IMR-90 (cell line): Measurements from ENCODE around the gene HYOU1. TPM values are rescaled to one million over a fixed set of nuclear protein-coding genes. Genes with fewer than 3 reads are reported as not detected.
"Not testable (repeated sequence)": the region's sequence is repeated elsewhere in the genome, so short reads cannot be mapped to it uniquely, and the experiment has no call there.

Experiments
- ATAC-seq: fragments of 200-7000 bp; cut with Tn5 transposase; 2 replicates; pipeline ENCODE4 v1.9.1; 2020; ENCODE audit warnings: low read depth, mild to moderate bottlenecking, moderate library complexity
- BruUV-seq: library from RNA; stranded (reverse); fragments of 400-500 nt; replicated peaks from 2 replicates; lab custom pipeline; 2021; lab: Mats Ljungman, UMichigan
- CTCF ChIA-PET: fragments of 300-600 bp; formaldehyde crosslinking; extraction: SDS; loops from one replicate; lab custom pipeline; 2021; ENCODE audit warnings: antibody characterized with exemption; lab: Yijun Ruan, JAX
- POLR2A ChIA-PET: fragments of 300-600 bp; sonication (Branson Sonifier 250); formaldehyde crosslinking; loops from one replicate; lab custom pipeline; 2022; ENCODE audit warnings: antibody characterized with exemption; ENCODE audit not compliant: unreplicated experiment; lab: Charles Lee
- DNase-seq: peaks from one replicate; pipeline ENCODE4 v3.0.0; 2013
- H2AFZ ChIP-seq: replicated peaks from 2 replicates; pipeline ENCODE3; 2013; ENCODE audit warnings: low read length, mild to moderate bottlenecking; ENCODE audit not compliant: poor library complexity
- H2AK5ac ChIP-seq: 2 replicates; pipeline ENCODE4 v1.6.1; 2013; ENCODE audit warnings: low read depth, low read length, inconsistent platforms
- H2AK9ac ChIP-seq: replicated peaks from 2 replicates; pipeline ENCODE3; 2013; ENCODE audit warnings: mild to moderate bottlenecking, low read depth, low read length, moderate library complexity; ENCODE audit not compliant: poor library complexity
- H2BK120ac ChIP-seq: 2 replicates; pipeline ENCODE4 v1.6.1; 2013; ENCODE audit warnings: low read depth, low read length, inconsistent platforms
- H2BK15ac ChIP-seq: 3 replicates; pipeline ENCODE4 v1.6.1; 2013; ENCODE audit warnings: low read depth, low read length, inconsistent platforms
- H2BK20ac ChIP-seq: 2 replicates; pipeline ENCODE4 v1.6.1; 2013; ENCODE audit warnings: low read depth, mild to moderate bottlenecking, inconsistent platforms, low read length, moderate library complexity
- H2BK5ac ChIP-seq: 2 replicates; pipeline ENCODE4 v1.6.1; 2013; ENCODE audit warnings: mild to moderate bottlenecking, low read depth, low read length, inconsistent platforms; ENCODE audit not compliant: poor library complexity, severe bottlenecking
- H3K14ac ChIP-seq: replicated peaks from 2 replicates; pipeline ENCODE4 v1.6.1; 2013; ENCODE audit warnings: low read depth, low read length, inconsistent platforms
- H3K18ac ChIP-seq: 2 replicates; pipeline ENCODE4 v1.6.1; 2013; ENCODE audit warnings: low read depth, low read length, control low read depth
- H3K23ac ChIP-seq: 2 replicates; pipeline ENCODE4 v1.6.1; 2013; ENCODE audit warnings: low read depth, low read length, inconsistent platforms
- H3K27ac ChIP-seq: 2 replicates; pipeline ENCODE4 v1.5.1; 2013; ENCODE audit warnings: mild to moderate bottlenecking, control low read depth, low read length; ENCODE audit not compliant: insufficient read depth
- H3K27me3 ChIP-seq: 2 replicates; pipeline ENCODE4 v1.6.1; 2013; ENCODE audit warnings: low read length; ENCODE audit not compliant: control insufficient read depth, insufficient read depth
- H3K36me3 ChIP-seq: 2 replicates; pipeline ENCODE4 v1.6.1; 2013; ENCODE audit warnings: low read length, mixed read lengths; ENCODE audit not compliant: control insufficient read depth, insufficient read depth
- H3K4ac ChIP-seq: 2 replicates; pipeline ENCODE4 v1.6.1; 2013; ENCODE audit warnings: low read depth, low read length, inconsistent platforms
- H3K4me1 ChIP-seq: 2 replicates; pipeline ENCODE4 v1.6.1; 2013; ENCODE audit warnings: low read length, mixed read lengths; ENCODE audit not compliant: control insufficient read depth, insufficient read depth
- H3K4me2 ChIP-seq: 2 replicates; pipeline ENCODE4 v1.6.1; 2013; ENCODE audit warnings: low read depth, mild to moderate bottlenecking, control low read depth, low read length, moderate library complexity
- H3K4me3 ChIP-seq: 2 replicates; pipeline ENCODE4 v1.5.1; 2013; ENCODE audit warnings: low read depth, mild to moderate bottlenecking, control low read depth, low read length, moderate library complexity; ENCODE audit not compliant: insufficient read depth
- H3K56ac ChIP-seq: 2 replicates; pipeline ENCODE4 v1.6.1; 2013; ENCODE audit warnings: low read length, inconsistent platforms; ENCODE audit not compliant: insufficient read depth; ENCODE audit errors: extremely low read depth
- H3K79me1 ChIP-seq, 2 experiments: 2 replicates each; pipeline ENCODE4 v1.6.1; 2013; ENCODE audit warnings: low read length in 2 of 2, inconsistent platforms in 1 of 2, low read depth in 1 of 2
- H3K9ac ChIP-seq: 2 replicates; pipeline ENCODE4 v1.6.1; 2013; ENCODE audit warnings: low read depth, low read length, control low read depth
- H3K9me1 ChIP-seq: 2 replicates; pipeline ENCODE4 v1.6.1; 2013; ENCODE audit warnings: low read length, inconsistent platforms; ENCODE audit not compliant: insufficient read depth
- H3K9me3 ChIP-seq: 2 replicates; pipeline ENCODE4 v1.6.1; 2013; ENCODE audit warnings: low read length; ENCODE audit not compliant: control insufficient read depth, insufficient read depth
- H4K20me1 ChIP-seq: 2 replicates; pipeline ENCODE4 v1.6.1; 2013; ENCODE audit warnings: low read length, inconsistent platforms; ENCODE audit not compliant: insufficient read depth
- H4K5ac ChIP-seq: 2 replicates; pipeline ENCODE4 v1.6.1; 2013; ENCODE audit warnings: mild to moderate bottlenecking, low read depth, low read length, control low read depth
- H4K8ac ChIP-seq, 2 experiments: 2 replicates each; pipeline ENCODE4 v1.6.1; 2013; ENCODE audit warnings: low read depth in 2 of 2, low read length in 2 of 2, control low read depth in 1 of 2, inconsistent platforms in 1 of 2
- H4K91ac ChIP-seq: 2 replicates; pipeline ENCODE4 v1.6.1; 2013; ENCODE audit warnings: low read depth, low read length, inconsistent platforms; ENCODE audit not compliant: insufficient read depth
- WGBS, 2 experiments: methylation state at CpG; one replicate each; pipeline versions ENCODE4 v1.1.5 to v1.1.7; 2013; ENCODE audit warnings: missing lambda C conversion rate in 2 of 2; ENCODE audit not compliant: insufficient read length in 1 of 2; ENCODE audit errors: extremely low coverage in 2 of 2; 5-methylcytosine and 5-hydroxymethylcytosine counted together
- dilution Hi-C: fragments of 300-500 bp; cut with HindIII; formaldehyde crosslinking; loops from one replicate; pipeline ENCODE4 v1.14.3; 2018; ENCODE audit warnings: low sequenced_read_pairs; ENCODE audit not compliant: unreplicated experiment
- in situ Hi-C: fragments of 300-500 bp; cut with MboI; formaldehyde crosslinking; loops from 3 replicates; pipeline ENCODE4 v1.14.3; 2019; ENCODE audit warnings: low sequenced_read_pairs, inconsistent platforms, mixed read lengths
- intact Hi-C: fragments of 100-400 bp; cut with micrococcal nuclease; formaldehyde crosslinking; loops from 2 replicates; pipeline ENCODE4 v1.10.0; 2022
- polyA plus RNA-seq, 3 experiments: library from polyadenylated mRNA; depleted of rRNA; stranded (reverse); fragments of >200 nt; gene quantifications; 2 replicates each; pipeline ENCODE4 v1.2.3, GENCODE V29; 2012; ENCODE audit warnings: low replicate concordance in 1 of 3
- total RNA-seq: library from RNA; depleted of rRNA; stranded (reverse); fragments of >200 nt; gene quantifications from 2 replicates; pipeline ENCODE4 v1.2.3, GENCODE V29; 2012

Gene HYOU1
- total and polyA plus RNA-seq, 2 of the 4 experiments (the other 2 are of a cell fraction) = 117 to 181 TPM

- H2BK20ac ChIP-seq, intact Hi-C loops, POLR2A ChIA-PET, H3K9me3 ChIP-seq, CTCF ChIA-PET, H2AK9ac ChIP-seq, H3K9ac ChIP-seq, H3K14ac ChIP-seq, ATAC-seq, H2BK15ac ChIP-seq, H3K27me3 ChIP-seq, H3K36me3 ChIP-seq, H2AFZ ChIP-seq, H3K56ac ChIP-seq, H4K5ac ChIP-seq, H3K79me1 ChIP-seq, H3K9me1 ChIP-seq, dilution Hi-C loops, H3K4me3 ChIP-seq, H3K27ac ChIP-seq, H4K91ac ChIP-seq, H2BK120ac ChIP-seq, H3K4me1 ChIP-seq, H2BK5ac ChIP-seq, H3K4me2 ChIP-seq, H3K23ac ChIP-seq, H3K18ac ChIP-seq, H3K4ac ChIP-seq, BruUV-seq, H4K20me1 ChIP-seq, H2AK5ac ChIP-seq, DNase-seq, H4K8ac ChIP-seq, in situ Hi-C loops: not testable (repeated sequence)
- no CpG with 5 or more reads among the region's 11 CpGs for WGBS, 2 experiments
Measured at GRCh38 chr11:119039471-119039870, 17.5 kb downstream of the HYOU1 start.
